22Rv1 (cell line): ENCODE data around the gene BCOR.

ENCODE experiments used
- H3K27ac ChIP-seq: fragments of 450-650 bp; 2 replicates; pipeline ENCODE4 v1.5.1; 2017
- CTCF ChIP-seq: fragments of 450-650 bp; IDR thresholded peaks from 2 replicates; pipeline ENCODE4 v1.5.1; 2017; ENCODE audit warnings: mild to moderate bottlenecking
- ZFX ChIP-seq: fragments of 450-650 bp; IDR thresholded peaks from 2 replicates; pipeline ENCODE4 v1.6.1; 2017; ENCODE audit warnings: antibody characterized with exemption, borderline replicate concordance

BCOR gene

GRCh38 chrX:40073439-40074054 is 24.2 kb downstream of the BCOR start:
- TF ChIP-seq ZFX (no peak), CTCF (no peak)
- H3K27ac ChIP-seq = no peak overlapping the region

- no peak for TF ChIP-seq CTCF
- no peak overlapping the region for H3K27ac ChIP-seq
Measured at GRCh38 chrX:40072246-40072645, 25.5 kb downstream of the BCOR start.

GRCh38 chrX:40068048-40068447 is 29.7 kb downstream of the BCOR start:
- H3K27ac ChIP-seq = no peak overlapping the region
- TF ChIP-seq CTCF = no peak
- no peak for TF ChIP-seq ZFX

GRCh38 chrX:40066700-40067099 is 31.1 kb downstream of the BCOR start:
- no peak overlapping the region for H3K27ac ChIP-seq
- no peak for TF ChIP-seq CTCF
- no peak for TF ChIP-seq ZFX

- TF ChIP-seq ZFX = no peak
- TF ChIP-seq CTCF = no peak
- no peak overlapping the region for H3K27ac ChIP-seq
Measured at GRCh38 chrX:40065296-40066046, 32.3 kb downstream of the BCOR start.

- no peak for TF ChIP-seq ZFX
- TF ChIP-seq CTCF = no peak
- H3K27ac ChIP-seq = no peak overlapping the region
Measured at GRCh38 chrX:40064055-40064597, 33.6 kb downstream of the BCOR start.

- no peak overlapping the region for H3K27ac ChIP-seq
- TF ChIP-seq CTCF = no peak
- no peak for TF ChIP-seq ZFX
Measured at GRCh38 chrX:40063555-40063954, 34.2 kb downstream of the BCOR start.
